K562 (cell line): ENCODE results near the gene UPK2. TPM values are rescaled to one million over a fixed set of nuclear protein-coding genes. Genes with fewer than 3 reads are reported as not detected.
A peak's percentile ranks its signal among the peaks of the same experiment; 100 is the strongest.

ENCODE experiments used
- ATAC-seq: fragments of 200-7000 bp; cut with Tn5 transposase; 3 replicates; pipeline ENCODE4 v1.9.1; 2020; ENCODE audit warnings: moderate library complexity
- BruUV-seq: library from RNA; stranded (reverse); fragments of 400-500 nt; replicated peaks from 2 replicates; lab custom pipeline; 2021; lab: Mats Ljungman, UMichigan
- CTCF ChIA-PET: fragments of 300-600 bp; formaldehyde crosslinking; extraction: SDS; loops from one replicate; lab custom pipeline; 2021; ENCODE audit warnings: low intra/inter-chr PET ratio; lab: Yijun Ruan, JAX
- POLR2A ChIA-PET: fragments of 300-600, 350-650 bp; sonication (Branson Sonifier 250); formaldehyde crosslinking; extraction: SDS; loops from one replicate; lab custom pipeline; 2021; ENCODE audit warnings: antibody characterized with exemption, inconsistent platforms; lab: Yijun Ruan, JAX
- DNase-seq, 4 experiments: peaks; one replicate each; pipeline versions ENCODE4 v3.0.0 to v3.0.0-alpha.2; 2011 to 2018; ENCODE audit warnings: low spot score in 3 of 4, mixed read lengths in 3 of 4; ENCODE audit errors: extremely low read depth in 1 of 4
- FAIRE-seq: peaks from 2 replicates; lab custom pipeline; 2011; peaks lifted over from hg19 to GRCh38; lab: Jason Lieb, UNC
- H2AFZ ChIP-seq: 2 replicates; pipeline ENCODE4 v1.6.0; 2011; ENCODE audit warnings: low read depth, low read length, control low read depth, inconsistent platforms
- H3K27ac ChIP-seq: fragments of 200-600 bp; 3 replicates; pipeline ENCODE4 v1.8.0; 2011; ENCODE audit warnings: low read depth, mild to moderate bottlenecking, control low read depth, inconsistent platforms, low read length, moderate library complexity, mixed read lengths; ENCODE audit errors: extremely low read depth
- H3K27me3 ChIP-seq, 2 experiments: fragments of 300-600 bp in 1 of 2; 2 replicates in 1 of 2; 3 replicates in 1 of 2; pipeline versions ENCODE4 v1.6.0 to v1.8.0; 2011; ENCODE audit warnings: inconsistent platforms in 2 of 2, low read length in 2 of 2, mild to moderate bottlenecking in 1 of 2, mixed read lengths in 1 of 2, moderate library complexity in 1 of 2; ENCODE audit not compliant: control insufficient read depth in 2 of 2, insufficient read depth in 2 of 2
- H3K36me3 ChIP-seq: fragments of 300-600 bp; 3 replicates; pipeline ENCODE4 v1.8.0; 2011; ENCODE audit warnings: mild to moderate bottlenecking, low read length, inconsistent platforms; ENCODE audit not compliant: control insufficient read depth, insufficient read depth
- H3K4me1 ChIP-seq, 2 experiments: fragments of 200-600 bp in 1 of 2; replicated peaks in 1 of 2; 2 replicates in 1 of 2; 3 replicates in 1 of 2; pipeline versions ENCODE4 v1.5.1 to v1.8.0; 2011; ENCODE audit warnings: inconsistent platforms in 2 of 2, low read length in 2 of 2, mild to moderate bottlenecking in 1 of 2, mixed read lengths in 1 of 2, moderate library complexity in 1 of 2; ENCODE audit not compliant: control insufficient read depth in 2 of 2, insufficient read depth in 2 of 2
- H3K4me2 ChIP-seq: 2 replicates; pipeline ENCODE4 v1.6.1; 2011; ENCODE audit warnings: low read length, control low read depth, inconsistent platforms, mixed read lengths; ENCODE audit not compliant: insufficient read depth
- H3K4me3 ChIP-seq: fragments of 200-600 bp; sonication (generic), shearing (Covaris generic); 2 replicates; pipeline ENCODE4 v1.5.1; 2016; ENCODE audit warnings: control low read depth, inconsistent platforms
- H3K79me2 ChIP-seq: fragments of 200-600 bp; 3 replicates; pipeline ENCODE4 v1.8.0; 2011; ENCODE audit warnings: low read length, inconsistent platforms; ENCODE audit not compliant: control insufficient read depth, insufficient read depth
- H3K9ac ChIP-seq, 2 experiments: 2 replicates each; pipeline versions ENCODE4 v1.6.0 to v1.6.1; 2011; ENCODE audit warnings: low read depth in 2 of 2, low read length in 2 of 2, control low read depth in 1 of 2, inconsistent platforms in 1 of 2, mild to moderate bottlenecking in 1 of 2, mixed read lengths in 1 of 2; ENCODE audit not compliant: insufficient read depth in 1 of 2
- H3K9me1 ChIP-seq: one replicate; pipeline ENCODE4 v1.6.0; 2011; ENCODE audit warnings: inconsistent platforms, mild to moderate bottlenecking, low read length, moderate library complexity; ENCODE audit not compliant: control insufficient read depth, insufficient read depth
- H3K9me3 ChIP-seq: replicated peaks from 2 replicates; pipeline ENCODE4 v1.5.1; 2011; ENCODE audit warnings: low read depth, low read length, inconsistent platforms; ENCODE audit not compliant: control insufficient read depth, insufficient read depth
- H4K20me1 ChIP-seq: replicated peaks from 2 replicates; pipeline ENCODE4 v1.6.1; 2011; ENCODE audit warnings: low read length, inconsistent platforms, mixed read lengths; ENCODE audit not compliant: control insufficient read depth, insufficient read depth
- HNRNPL ChIP-seq: fragments of 200-400 bp; formaldehyde crosslinking; IDR thresholded peaks from 2 replicates; pipeline ENCODE4 v1.6.1; 2017; ENCODE audit warnings: low read depth, mild to moderate bottlenecking, low read length
- NR4A1 ChIP-seq, 2 experiments: fragments of 250-450 bp in 1 of 2; fragments of 450-650 bp in 1 of 2; sonication (Bioruptor Pico) in 1 of 2; IDR thresholded peaks; 2 replicates each; pipeline versions ENCODE4 v1.4.0 to v1.6.1; 2016 to 2020; ENCODE audit warnings: mild to moderate bottlenecking in 2 of 2, missing compliant biosample characterization in 1 of 2, missing genetic modification characterization in 1 of 2, moderate library complexity in 1 of 2
- RBFOX2 ChIP-seq: fragments of 200-400 bp; formaldehyde crosslinking; IDR thresholded peaks from 2 replicates; pipeline ENCODE4 v1.6.1; 2017; ENCODE audit warnings: low read depth, mild to moderate bottlenecking, low read length, moderate library complexity
- WGBS: fragments of 100-300 bp; shearing (Covaris generic); methylation state at CpG from one replicate; pipeline ENCODE4 v1.1.6; 2016; ENCODE audit warnings: low coverage, mixed read lengths; ENCODE audit not compliant: insufficient coverage; ENCODE audit errors: missing lambda C conversion rate; 5-methylcytosine and 5-hydroxymethylcytosine counted together
- in situ Hi-C: fragments of 300-500 bp; cut with MboI; formaldehyde crosslinking; loops from 4 replicates; pipeline ENCODE4 v1.15.0; 2018; ENCODE audit warnings: inconsistent platforms, mixed read lengths
- intact Hi-C: fragments of 100-400 bp; cut with micrococcal nuclease; formaldehyde crosslinking; loops from 2 replicates; pipeline ENCODE4 v1.14.2; 2022
- polyA plus RNA-seq, 8 experiments: library from polyadenylated mRNA; depleted of rRNA in 4 of 8; stranded (reverse) in 5 of 8; unstranded in 3 of 8; fragments of >200 nt; fragmentation: Nextera tagmentation in 2 of 8; fragmentation: Illumina TruSeq in 1 of 8; extraction: Ambion mirVana in 2 of 8; extraction: Trizol in 1 of 8; gene quantifications; 2 replicates each; pipeline versions ENCODE4 v1.2.1 to v1.2.3, GENCODE V29; 2011 to 2014; ENCODE audit warnings: inconsistent platforms in 1 of 8, missing spikeins in 1 of 8
- total RNA-seq, 7 experiments: library from RNA; depleted of rRNA in 6 of 7; stranded (reverse); fragments of >200 nt in 6 of 7; fragmentation: Illumina TruSeq in 2 of 7; extraction: Trizol in 2 of 7; gene quantifications; 2 replicates each; pipeline versions ENCODE4 v1.2.1 to v1.2.3, GENCODE V29; 2011 to 2021; ENCODE audit warnings: low replicate concordance in 1 of 7
- TF ChIP-seq, protein P1 (sequence below): fragments of 250-450 bp; sonication (Bioruptor Pico); IDR thresholded peaks from 2 replicates; pipeline ENCODE4 v1.8.0; 2022; ENCODE audit warnings: moderate library complexity, mild to moderate bottlenecking, inconsistent platforms

Gene UPK2
- total and polyA plus RNA-seq, 9 of the 15 experiments (the other 6 are each of a cell fraction or from before 2014, with no cell fraction given) = not detected

DNA sequence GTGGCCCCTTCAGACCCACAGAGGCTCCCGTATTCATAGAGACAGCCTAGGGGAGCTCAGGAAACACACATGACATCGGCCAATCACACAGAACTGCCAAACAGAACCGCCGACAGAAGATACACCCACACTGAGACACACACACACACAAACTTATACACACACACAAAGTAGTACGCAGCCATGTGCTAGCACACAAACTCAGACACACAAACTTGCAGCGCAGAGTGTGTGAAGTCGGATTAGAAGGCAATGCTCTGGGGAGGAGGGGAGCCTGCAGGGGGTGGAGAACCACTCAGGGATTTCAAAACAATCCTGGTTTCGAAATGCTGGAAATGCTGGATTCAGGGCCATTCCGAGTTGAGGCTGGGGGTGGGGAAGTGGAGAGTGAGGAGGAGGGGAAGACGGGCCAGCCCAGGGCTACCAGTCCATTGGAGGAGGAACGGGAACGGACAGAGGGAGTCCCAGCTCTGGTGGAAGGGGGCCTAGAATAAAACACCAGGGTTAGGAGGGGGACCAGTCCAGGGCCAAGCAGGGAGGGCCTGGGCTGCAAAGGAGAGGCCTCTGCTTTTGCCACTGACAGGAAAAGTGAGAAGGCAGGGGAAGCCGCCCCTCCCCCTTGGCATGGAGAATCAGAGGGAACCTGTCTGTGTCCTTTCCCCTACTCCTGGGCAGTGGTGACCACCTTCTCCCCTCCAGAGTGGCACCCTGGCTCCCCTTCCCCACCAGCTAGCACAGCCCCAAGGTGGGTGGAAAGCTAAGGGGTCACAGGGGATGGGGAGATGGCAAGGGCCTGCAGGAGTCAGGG is 34.8 kb upstream of the UPK2 start (continued):
- TF ChIP-seq NR4A1 (CRISPR knock-in tag; IDR thresholded peaks at IDR 0.05) = no peak
- TF ChIP-seq NR4A1 (tag; IDR thresholded peaks at IDR 0.05) = no peak

DNA sequence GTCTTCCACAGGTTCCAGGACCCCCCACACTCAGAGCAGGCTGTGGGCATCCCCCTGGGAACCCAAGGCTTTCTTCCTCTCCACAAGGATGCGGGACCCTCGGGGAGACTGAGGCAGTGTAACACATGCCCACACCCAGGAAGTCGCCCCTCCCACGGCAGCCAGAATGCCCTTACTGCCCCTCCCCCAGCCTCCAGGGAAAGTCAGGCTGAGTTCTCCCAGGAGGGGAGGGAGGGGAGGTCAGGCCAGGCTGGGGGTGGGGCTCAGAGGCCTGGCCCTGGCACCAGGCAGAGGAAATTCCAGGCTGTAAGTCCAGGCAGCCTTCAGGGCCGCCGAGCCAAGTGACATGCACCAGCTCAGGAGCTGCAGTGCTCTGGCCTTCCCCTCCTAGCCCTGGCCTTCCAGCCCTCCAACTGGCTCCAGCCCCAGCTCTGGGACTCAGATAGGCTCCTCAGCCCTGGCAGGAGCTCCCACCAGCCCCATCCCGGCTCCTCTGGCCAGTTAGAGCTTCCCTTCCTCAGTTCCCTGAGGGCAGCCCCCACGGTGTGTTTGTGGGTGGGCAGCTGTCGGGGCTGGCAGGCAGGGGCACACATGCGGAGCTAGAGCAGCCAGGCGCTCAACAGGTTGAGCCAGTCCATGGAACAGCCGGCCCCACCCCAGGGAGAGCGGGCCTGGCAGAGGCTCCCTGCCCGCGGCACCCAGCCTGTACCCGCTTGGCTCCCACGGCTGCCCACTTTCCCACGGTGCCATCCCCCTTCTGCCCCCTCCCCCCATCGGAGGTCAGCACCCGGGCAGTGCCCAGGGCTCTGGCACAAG is 34.0 kb upstream of the UPK2 start:
- H3K27me3 ChIP-seq = no peaks in the 10 kb centered on the region
- POLR2A ChIA-PET = interaction anchor here (0.6 to 3.1 kb wide), 5 partner anchors 9 to 133 kb away, joined by 3 to 16 read pairs (median 3); no protein-coding TSS in a partner anchor
- H2AFZ ChIP-seq = no peak overlapping the region
- no peaks in the 10 kb centered on the region for H3K9me3 ChIP-seq
- in situ Hi-C loops (no loop called here), intact Hi-C loops (no loop called here)
- no peak overlapping the region for H3K4me3 ChIP-seq
- H3K27ac ChIP-seq = no peak overlapping the region
- ATAC-seq (no peak), FAIRE-seq (no peak), DNase-seq (peak in 1 of 4 experiments; percentile 35)
- no peaks in the 10 kb centered on the region for H3K36me3 ChIP-seq
- H4K20me1 ChIP-seq = no peaks in the 10 kb centered on the region
- no TSS peak for BruUV-seq
- H3K4me2 ChIP-seq = peak overlapping the region; percentile 1; the same call in 1 of the 2 replicates
- TF ChIP-seq, protein P1, sequence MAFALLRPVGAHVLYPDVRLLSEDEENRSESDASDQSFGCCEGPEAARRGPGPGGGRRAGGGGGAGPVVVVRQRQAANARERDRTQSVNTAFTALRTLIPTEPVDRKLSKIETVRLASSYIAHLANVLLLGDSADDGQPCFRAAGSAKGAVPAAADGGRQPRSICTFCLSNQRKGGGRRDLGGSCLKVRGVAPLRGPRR = no peak
- 0 out of 2 replicates have a peak, but pooled peaks have one; percentile 11 for TF ChIP-seq RBFOX2
- TF ChIP-seq HNRNPL = peak; percentile 66; the same call in 1 of the 2 replicates
- peak overlapping the region in 1 of 2 experiments; percentile 77; a peak in 2 of 4 replicates for H3K9ac ChIP-seq
- H3K79me2 ChIP-seq = peaks cover 51% of the 10 kb centered on the region
- CTCF ChIA-PET = no interaction called here
- H3K9me1 ChIP-seq = no peaks in the 10 kb centered on the region
- 90% methylated on average over 9 of the region's 20 CpGs for WGBS
- peaks cover 70 to 91% of the 10 kb centered on the region in 2 experiments for H3K4me1 ChIP-seq
